Measurements from ENCODE around the gene PSMF1. TPM values are rescaled to one million over a fixed set of nuclear protein-coding genes. Genes with fewer than 3 reads are reported as not detected.

Gene PSMF1
- total and polyA plus RNA-seq, 2 of the 13 experiments (the other 11 are each of a cell fraction or from before 2014, with no cell fraction given), result 82.5 to 86.0 TPM

DNA sequence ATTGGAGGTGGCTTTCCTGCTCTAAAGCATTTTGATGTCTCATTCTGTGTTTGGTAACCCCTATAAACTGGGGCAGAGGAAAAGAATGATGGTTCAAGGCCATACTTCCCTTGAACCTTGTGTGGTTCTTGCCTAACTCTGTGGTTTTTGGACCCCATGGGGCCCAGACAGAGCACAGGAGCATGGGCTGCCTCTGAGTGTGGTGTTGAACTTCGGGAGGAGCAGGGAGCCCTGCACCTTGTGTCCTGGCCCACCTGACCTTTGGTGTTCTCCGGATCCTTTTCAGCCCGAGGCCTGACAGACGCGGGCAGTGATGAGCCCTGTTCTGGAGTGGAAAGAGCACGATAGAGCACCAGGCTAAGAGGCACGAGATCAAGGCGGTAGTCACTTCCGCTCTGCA lies 47.5 kb downstream of the PSMF1 start (continued):
- TF ChIP-seq, protein P1, sequence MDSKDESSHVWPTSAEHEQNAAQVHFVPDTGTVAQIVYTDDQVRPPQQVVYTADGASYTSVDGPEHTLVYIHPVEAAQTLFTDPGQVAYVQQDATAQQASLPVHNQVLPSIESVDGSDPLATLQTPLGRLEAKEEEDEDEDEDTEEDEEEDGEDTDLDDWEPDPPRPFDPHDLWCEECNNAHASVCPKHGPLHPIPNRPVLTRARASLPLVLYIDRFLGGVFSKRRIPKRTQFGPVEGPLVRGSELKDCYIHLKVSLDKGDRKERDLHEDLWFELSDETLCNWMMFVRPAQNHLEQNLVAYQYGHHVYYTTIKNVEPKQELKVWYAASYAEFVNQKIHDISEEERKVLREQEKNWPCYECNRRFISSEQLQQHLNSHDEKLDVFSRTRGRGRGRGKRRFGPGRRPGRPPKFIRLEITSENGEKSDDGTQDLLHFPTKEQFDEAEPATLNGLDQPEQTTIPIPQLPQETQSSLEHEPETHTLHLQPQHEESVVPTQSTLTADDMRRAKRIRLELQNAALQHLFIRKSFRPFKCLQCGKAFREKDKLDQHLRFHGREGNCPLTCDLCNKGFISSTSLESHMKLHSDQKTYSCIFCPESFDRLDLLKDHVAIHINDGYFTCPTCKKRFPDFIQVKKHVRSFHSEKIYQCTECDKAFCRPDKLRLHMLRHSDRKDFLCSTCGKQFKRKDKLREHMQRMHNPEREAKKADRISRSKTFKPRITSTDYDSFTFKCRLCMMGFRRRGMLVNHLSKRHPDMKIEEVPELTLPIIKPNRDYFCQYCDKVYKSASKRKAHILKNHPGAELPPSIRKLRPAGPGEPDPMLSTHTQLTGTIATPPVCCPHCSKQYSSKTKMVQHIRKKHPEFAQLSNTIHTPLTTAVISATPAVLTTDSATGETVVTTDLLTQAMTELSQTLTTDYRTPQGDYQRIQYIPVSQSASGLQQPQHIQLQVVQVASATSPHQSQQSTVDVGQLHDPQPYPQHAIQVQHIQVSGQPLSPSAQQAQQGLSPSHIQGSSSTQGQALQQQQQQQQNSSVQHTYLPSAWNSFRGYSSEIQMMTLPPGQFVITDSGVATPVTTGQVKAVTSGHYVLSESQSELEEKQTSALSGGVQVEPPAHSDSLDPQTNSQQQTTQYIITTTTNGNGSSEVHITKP (CRISPR knock-in tag; IDR thresholded peaks at IDR 0.05; ENCODE audit: low read depth), result no peak
- TF ChIP-seq ZMYM2 (CRISPR knock-in tag; IDR thresholded peaks at IDR 0.05) (peak; percentile 70; the same call in 1 of the 2 replicates), CENPBD1 (CRISPR knock-in tag; IDR thresholded peaks at IDR 0.05; ENCODE audit: borderline replicate concordance, low read depth) (no peak), NR0B2 (CRISPR knock-in tag; IDR thresholded peaks at IDR 0.05) (no peak), ZMYM4 (CRISPR knock-in tag; IDR thresholded peaks at IDR 0.05) (no peak), ZNF619 (CRISPR knock-in tag; IDR thresholded peaks at IDR 0.05) (no peak), TCF7 (IDR thresholded peaks at IDR 0.05; ENCODE audit: low read depth) (0 out of 2 replicates have a peak, but pooled peaks have one; percentile 26), ZNF503 (CRISPR knock-in tag; IDR thresholded peaks at IDR 0.05) (no peak), ZNF547 (CRISPR knock-in tag; IDR thresholded peaks at IDR 0.05) (no peak), ZNF710 (CRISPR knock-in tag; IDR thresholded peaks at IDR 0.05; ENCODE audit: borderline replicate concordance) (no peak), NFE2 (CRISPR knock-in tag; IDR thresholded peaks at IDR 0.05) (no peak), ZNF724P (CRISPR knock-in tag; IDR thresholded peaks at IDR 0.05; ENCODE audit: borderline replicate concordance) (no peak), NR2F6 (IDR thresholded peaks at IDR 0.05) (peak; percentile 73), NR2F6 (CRISPR knock-in tag; IDR thresholded peaks at IDR 0.05) (0 out of 2 replicates have a peak, but pooled peaks have one; percentile 17), AGO1 (IDR thresholded peaks at IDR 0.05; ENCODE audit: low read depth, low read length, poor library complexity, severe bottlenecking) (no peak), AGO2 (optimal IDR thresholded peaks at IDR 0.05; ENCODE audit: low read depth, low read length) (no peak), HOXA7 (CRISPR knock-in tag; IDR thresholded peaks at IDR 0.05) (no peak), EP300 (IDR thresholded peaks at IDR 0.05; ENCODE audit: low read depth in 2 of 2, low read length in 2 of 2) (peak in 1 of 2 experiments; percentile 65; a peak in 2 of 4 replicates), EP300 (CRISPR knock-in tag; IDR thresholded peaks at IDR 0.05; ENCODE audit: borderline replicate concordance) (no peak)
- TF ChIP-seq, protein P2, sequence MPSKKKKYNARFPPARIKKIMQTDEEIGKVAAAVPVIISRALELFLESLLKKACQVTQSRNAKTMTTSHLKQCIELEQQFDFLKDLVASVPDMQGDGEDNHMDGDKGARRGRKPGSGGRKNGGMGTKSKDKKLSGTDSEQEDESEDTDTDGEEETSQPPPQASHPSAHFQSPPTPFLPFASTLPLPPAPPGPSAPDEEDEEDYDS (CRISPR knock-in tag; IDR thresholded peaks at IDR 0.05), result no peak
